Muscle layer of colon (tissue), 2 donors: ENCODE results near the gene ANKS1B.
"Not testable (repeated sequence)": the region's sequence is repeated elsewhere in the genome, so short reads cannot be mapped to it uniquely, and the experiment has no call there.

ENCODE experiments used
- H3K27ac ChIP-seq: one replicate; pipeline ENCODE4 v1.7.0; 2013; ENCODE audit warnings: low read depth, mild to moderate bottlenecking, low read length, moderate library complexity
- H3K27me3 ChIP-seq, 2 donors: one replicate each; pipeline ENCODE4 v1.7.0; 2013; ENCODE audit warnings: low read length in 2 of 2, mild to moderate bottlenecking in 2 of 2; ENCODE audit not compliant: insufficient read depth in 2 of 2, control insufficient read depth in 1 of 2
- H3K36me3 ChIP-seq: one replicate; pipeline ENCODE4 v1.7.0; 2013; ENCODE audit warnings: mild to moderate bottlenecking, low read length; ENCODE audit not compliant: insufficient read depth
- H3K4me1 ChIP-seq: one replicate; pipeline ENCODE4 v1.7.0; 2013; ENCODE audit warnings: mild to moderate bottlenecking, low read length; ENCODE audit not compliant: insufficient read depth
- H3K4me3 ChIP-seq, 2 donors: one replicate each; pipeline ENCODE4 v1.7.0; 2013; ENCODE audit warnings: low read length in 2 of 2, low read depth in 1 of 2, mild to moderate bottlenecking in 1 of 2, moderate library complexity in 1 of 2
- H3K9ac ChIP-seq: one replicate; pipeline ENCODE4 v1.7.0; 2013; ENCODE audit warnings: low read length
- H3K9me3 ChIP-seq: one replicate; pipeline ENCODE4 v1.7.0; 2013; ENCODE audit warnings: mild to moderate bottlenecking, low read length
- donor health status: abdominal sarcoma.
- donor health status: Adenocarcinoma of cecum.

The ANKS1B gene

GRCh38 chr12:98783420-98783819, 1201.3 kb downstream of the ANKS1B start:
- Histone ChIP-seq H3K4me3 (no peak overlapping the region), H3K27me3 (no peaks in the 10 kb centered on the region), H3K9ac (no peak overlapping the region), H3K36me3 (no peaks in the 10 kb centered on the region), H3K9me3 (no peaks in the 10 kb centered on the region), H3K27ac (no peak overlapping the region), H3K4me1 (no peaks in the 10 kb centered on the region)

GRCh38 chr12:98780261-98780660, 1204.5 kb downstream of the ANKS1B start:
- H3K27me3 ChIP-seq = no peaks in the 10 kb centered on the region
- no peak overlapping the region for H3K4me3 ChIP-seq
- H3K9ac ChIP-seq = no peak overlapping the region
- no peaks in the 10 kb centered on the region for H3K9me3 ChIP-seq
- no peaks in the 10 kb centered on the region for H3K4me1 ChIP-seq
- no peaks in the 10 kb centered on the region for H3K36me3 ChIP-seq
- H3K27ac ChIP-seq = no peak overlapping the region

GRCh38 chr12:98772818-98773217, 1211.9 kb downstream of the ANKS1B start:
- H3K9me3 ChIP-seq = no peaks in the 10 kb centered on the region
- no peaks in the 10 kb centered on the region for H3K4me1 ChIP-seq
- no peaks in the 10 kb centered on the region for H3K27me3 ChIP-seq
- no peak overlapping the region for H3K27ac ChIP-seq
- no peak overlapping the region for H3K4me3 ChIP-seq
- no peak overlapping the region for H3K9ac ChIP-seq
- H3K36me3 ChIP-seq = no peaks in the 10 kb centered on the region

GRCh38 chr12:98771811-98772752, 1212.7 kb downstream of the ANKS1B start:
- no peaks in the 10 kb centered on the region for H3K36me3 ChIP-seq
- no peaks in the 10 kb centered on the region for H3K27me3 ChIP-seq
- no peak overlapping the region for H3K27ac ChIP-seq
- no peaks in the 10 kb centered on the region for H3K4me1 ChIP-seq
- H3K9me3 ChIP-seq = no peaks in the 10 kb centered on the region
- no peak overlapping the region for H3K4me3 ChIP-seq
- no peak overlapping the region for H3K9ac ChIP-seq

GRCh38 chr12:98770230-98770629, 1214.5 kb downstream of the ANKS1B start:
- H3K36me3 ChIP-seq = no peaks in the 10 kb centered on the region
- no peak overlapping the region for H3K4me3 ChIP-seq
- no peaks in the 10 kb centered on the region for H3K27me3 ChIP-seq
- H3K9me3 ChIP-seq = no peaks in the 10 kb centered on the region
- no peak overlapping the region for H3K27ac ChIP-seq
- H3K4me1 ChIP-seq = no peaks in the 10 kb centered on the region
- H3K9ac ChIP-seq = no peak overlapping the region

GRCh38 chr12:98769068-98769467, 1215.7 kb downstream of the ANKS1B start:
- Histone ChIP-seq H3K27ac (no peak overlapping the region), H3K9ac (no peak overlapping the region)

GRCh38 chr12:98767248-98767647, 1217.5 kb downstream of the ANKS1B start:
- no peaks in the 10 kb centered on the region for H3K4me1 ChIP-seq
- H3K4me3 ChIP-seq = no peak overlapping the region
- no peaks in the 10 kb centered on the region for H3K9me3 ChIP-seq
- no peak overlapping the region for H3K27ac ChIP-seq
- H3K9ac ChIP-seq = no peak overlapping the region
- H3K27me3 ChIP-seq = no peaks in the 10 kb centered on the region
- H3K36me3 ChIP-seq = no peaks in the 10 kb centered on the region

More at GRCh38 chr12:98769068-98769467, 1215.7 kb downstream of the ANKS1B start:
- Histone ChIP-seq H3K27me3 (no peaks in the 10 kb centered on the region), H3K9me3 (no peaks in the 10 kb centered on the region), H3K4me3 (no peak overlapping the region), H3K36me3 (no peaks in the 10 kb centered on the region), H3K4me1 (no peaks in the 10 kb centered on the region)

GRCh38 chr12:98763656-98764055, 1221.1 kb downstream of the ANKS1B start:
- Histone ChIP-seq H3K36me3 (no peaks in the 10 kb centered on the region), H3K4me1 (no peaks in the 10 kb centered on the region), H3K9ac (no peak overlapping the region), H3K27me3 (no peaks in the 10 kb centered on the region), H3K27ac (no peak overlapping the region), H3K9me3 (no peaks in the 10 kb centered on the region), H3K4me3 (no peak overlapping the region)

GRCh38 chr12:98758331-98758730, 1226.4 kb downstream of the ANKS1B start:
- Histone ChIP-seq H3K36me3 (no peaks in the 10 kb centered on the region), H3K9me3 (no peaks in the 10 kb centered on the region), H3K9ac (no peak overlapping the region), H3K4me1 (no peaks in the 10 kb centered on the region), H3K27me3 (no peaks in the 10 kb centered on the region), H3K4me3 (no peak overlapping the region), H3K27ac (no peak overlapping the region)

GRCh38 chr12:98757455-98757854, 1227.3 kb downstream of the ANKS1B start:
- no peaks in the 10 kb centered on the region for H3K9me3 ChIP-seq
- no peak overlapping the region for H3K27ac ChIP-seq
- H3K9ac ChIP-seq = no peak overlapping the region
- no peaks in the 10 kb centered on the region for H3K4me1 ChIP-seq
- no peaks in the 10 kb centered on the region for H3K27me3 ChIP-seq
- no peaks in the 10 kb centered on the region for H3K36me3 ChIP-seq
- no peak overlapping the region for H3K4me3 ChIP-seq

- not testable (repeated sequence) for H3K9ac ChIP-seq, H3K9me3 ChIP-seq, H3K27ac ChIP-seq, H3K27me3 ChIP-seq, H3K4me1 ChIP-seq, H3K36me3 ChIP-seq, H3K4me3 ChIP-seq
Observed at GRCh38 chr12:98755855-98756254, 1228.9 kb downstream of the ANKS1B start.

GRCh38 chr12:98754095-98754494, 1230.6 kb downstream of the ANKS1B start:
- H3K9ac ChIP-seq = no peak overlapping the region
- H3K9me3 ChIP-seq = no peaks in the 10 kb centered on the region
- H3K4me3 ChIP-seq = no peak overlapping the region
- H3K36me3 ChIP-seq = no peaks in the 10 kb centered on the region
- no peaks in the 10 kb centered on the region for H3K27me3 ChIP-seq
- H3K4me1 ChIP-seq = no peaks in the 10 kb centered on the region
- H3K27ac ChIP-seq = no peak overlapping the region
